Measurements from ENCODE around the gene CAPN15.

Gene CAPN15

DNA sequence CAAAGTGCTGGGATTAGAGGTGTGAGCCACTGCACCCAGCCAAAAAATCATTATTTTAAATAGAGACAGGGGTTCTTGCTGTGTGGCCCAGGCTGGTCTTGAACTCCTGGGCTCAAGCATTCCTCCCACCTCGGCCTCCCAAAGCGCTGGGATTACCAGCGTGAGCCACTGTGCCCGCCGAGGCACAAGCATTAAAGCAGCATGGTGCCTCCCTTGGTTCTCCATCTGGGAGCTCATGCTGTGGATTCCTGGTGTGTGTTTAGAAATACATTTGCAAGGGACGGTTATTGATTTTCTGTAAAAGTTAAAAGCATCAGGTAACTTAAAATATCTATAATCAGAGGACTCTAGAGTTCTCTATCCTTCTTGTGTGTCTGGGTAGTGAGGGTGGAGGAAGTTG is 14.7 kb upstream of the CAPN15 start:
- Histone ChIP-seq H3K27me3 (ENCODE audit: insufficient read depth, low read depth, severe bottlenecking) (no peaks in the 10 kb centered on the region), H3K36me3 (peaks cover 27% of the 10 kb centered on the region), H3K9me3 (ENCODE audit: severe bottlenecking) (peaks cover 2% of the 10 kb centered on the region), H3K27ac (no peak overlapping the region), H3K4me3 (ENCODE audit: low read depth, low read length) (no peak overlapping the region)
- TF ChIP-seq, protein P1, sequence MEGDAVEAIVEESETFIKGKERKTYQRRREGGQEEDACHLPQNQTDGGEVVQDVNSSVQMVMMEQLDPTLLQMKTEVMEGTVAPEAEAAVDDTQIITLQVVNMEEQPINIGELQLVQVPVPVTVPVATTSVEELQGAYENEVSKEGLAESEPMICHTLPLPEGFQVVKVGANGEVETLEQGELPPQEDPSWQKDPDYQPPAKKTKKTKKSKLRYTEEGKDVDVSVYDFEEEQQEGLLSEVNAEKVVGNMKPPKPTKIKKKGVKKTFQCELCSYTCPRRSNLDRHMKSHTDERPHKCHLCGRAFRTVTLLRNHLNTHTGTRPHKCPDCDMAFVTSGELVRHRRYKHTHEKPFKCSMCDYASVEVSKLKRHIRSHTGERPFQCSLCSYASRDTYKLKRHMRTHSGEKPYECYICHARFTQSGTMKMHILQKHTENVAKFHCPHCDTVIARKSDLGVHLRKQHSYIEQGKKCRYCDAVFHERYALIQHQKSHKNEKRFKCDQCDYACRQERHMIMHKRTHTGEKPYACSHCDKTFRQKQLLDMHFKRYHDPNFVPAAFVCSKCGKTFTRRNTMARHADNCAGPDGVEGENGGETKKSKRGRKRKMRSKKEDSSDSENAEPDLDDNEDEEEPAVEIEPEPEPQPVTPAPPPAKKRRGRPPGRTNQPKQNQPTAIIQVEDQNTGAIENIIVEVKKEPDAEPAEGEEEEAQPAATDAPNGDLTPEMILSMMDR (IDR thresholded peaks at IDR 0.05; ENCODE audit: low read depth, low read length), result no peak
- DNase-seq, result no peak

DNA sequence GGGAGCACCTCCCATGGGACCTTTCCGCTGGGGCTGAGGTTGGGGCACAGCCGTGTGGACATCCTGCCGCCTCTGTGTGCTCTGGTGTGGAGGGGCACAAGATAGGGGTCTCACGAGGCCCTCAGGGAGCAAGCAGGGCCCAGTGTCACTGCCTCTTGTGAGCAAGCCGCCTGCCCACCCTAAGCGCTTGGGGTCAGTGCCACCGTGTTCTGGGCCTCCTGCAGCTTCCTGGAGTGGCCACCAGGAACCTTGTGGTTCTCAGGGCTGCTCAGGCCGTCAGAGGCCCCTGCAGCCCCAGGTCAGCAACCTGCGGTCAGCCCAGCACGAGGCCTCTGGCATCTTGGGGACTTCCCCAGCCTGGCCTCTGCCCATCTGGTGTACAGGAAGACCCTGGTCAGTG is 13.6 kb upstream of the CAPN15 start:
- no peak for DNase-seq
- Histone ChIP-seq H3K4me3 (ENCODE audit: low read depth, low read length) (no peak overlapping the region), H3K36me3 (peaks cover 30% of the 10 kb centered on the region), H3K9me3 (ENCODE audit: severe bottlenecking) (peaks cover 2% of the 10 kb centered on the region), H3K27ac (no peak overlapping the region), H3K27me3 (ENCODE audit: insufficient read depth, low read depth, severe bottlenecking) (no peaks in the 10 kb centered on the region)
- TF ChIP-seq, protein P1 (IDR thresholded peaks at IDR 0.05; ENCODE audit: low read depth, low read length), result no peak

DNA sequence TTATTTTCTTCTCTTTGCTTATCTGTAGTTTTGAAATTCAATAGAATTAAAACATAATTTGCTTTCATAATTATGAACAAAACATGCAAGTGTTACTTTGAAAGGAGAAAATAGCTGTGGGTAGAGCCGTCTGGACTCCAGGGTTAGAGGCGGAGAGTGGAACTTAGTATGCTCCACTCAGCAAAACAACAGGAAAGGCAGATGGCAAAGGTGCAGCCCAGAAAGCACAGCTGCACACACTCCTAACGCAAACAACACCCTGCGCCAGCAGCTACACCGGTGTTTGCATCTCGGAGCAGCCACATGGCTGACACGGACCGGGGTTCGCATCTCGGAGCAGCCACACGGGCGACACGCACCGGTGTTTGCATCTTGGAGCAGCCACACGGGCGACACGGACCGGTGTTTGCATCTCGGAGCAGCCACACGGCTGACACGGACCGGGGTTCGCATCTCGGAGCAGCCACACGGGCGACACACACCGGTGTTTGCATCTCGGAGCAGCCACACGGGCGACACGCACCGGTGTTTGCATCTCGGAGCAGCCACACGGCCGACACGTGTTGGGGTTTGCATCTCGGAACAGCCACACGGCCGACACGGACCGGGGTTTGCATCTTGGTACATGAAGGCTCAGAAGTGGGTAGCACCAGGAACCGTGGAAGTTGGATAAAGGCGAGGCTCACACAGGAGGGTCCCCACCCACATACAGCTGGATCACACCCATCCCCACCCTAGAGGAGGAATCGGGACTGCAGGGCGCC is 12.2 kb upstream of the CAPN15 start:
- Histone ChIP-seq H3K9me3 (ENCODE audit: severe bottlenecking) (no peaks in the 10 kb centered on the region), H3K4me3 (ENCODE audit: low read depth, low read length) (no peak overlapping the region), H3K36me3 (peaks cover 32% of the 10 kb centered on the region), H3K27ac (no peak overlapping the region), H3K27me3 (ENCODE audit: insufficient read depth, low read depth, severe bottlenecking) (no peaks in the 10 kb centered on the region)
- TF ChIP-seq, protein P1 (IDR thresholded peaks at IDR 0.05; ENCODE audit: low read depth, low read length), result no peak
- no peak for DNase-seq

DNA sequence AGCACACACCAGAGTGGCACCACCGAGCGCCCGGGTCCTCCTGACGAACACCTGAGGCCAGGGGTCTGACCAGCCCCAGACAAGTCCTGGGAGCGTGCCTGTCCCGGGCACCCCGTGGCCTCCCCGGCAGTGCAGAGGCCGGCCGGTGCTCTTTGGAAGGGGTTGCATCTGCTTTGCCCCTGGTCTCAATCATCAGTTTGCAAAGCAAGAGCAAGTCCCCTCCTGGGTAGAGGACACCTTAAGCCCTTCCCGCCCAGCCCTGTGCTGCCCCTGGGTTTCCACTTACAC is 11.6 kb upstream of the CAPN15 start:
- Histone ChIP-seq H3K36me3 (peaks cover 36% of the 10 kb centered on the region), H3K9me3 (ENCODE audit: severe bottlenecking) (no peaks in the 10 kb centered on the region), H3K4me3 (ENCODE audit: low read depth, low read length) (no peak overlapping the region), H3K27me3 (ENCODE audit: insufficient read depth, low read depth, severe bottlenecking) (no peaks in the 10 kb centered on the region), H3K27ac (no peak overlapping the region)
- DNase-seq, result no peak
- TF ChIP-seq, protein P1 (IDR thresholded peaks at IDR 0.05; ENCODE audit: low read depth, low read length), result no peak

DNA sequence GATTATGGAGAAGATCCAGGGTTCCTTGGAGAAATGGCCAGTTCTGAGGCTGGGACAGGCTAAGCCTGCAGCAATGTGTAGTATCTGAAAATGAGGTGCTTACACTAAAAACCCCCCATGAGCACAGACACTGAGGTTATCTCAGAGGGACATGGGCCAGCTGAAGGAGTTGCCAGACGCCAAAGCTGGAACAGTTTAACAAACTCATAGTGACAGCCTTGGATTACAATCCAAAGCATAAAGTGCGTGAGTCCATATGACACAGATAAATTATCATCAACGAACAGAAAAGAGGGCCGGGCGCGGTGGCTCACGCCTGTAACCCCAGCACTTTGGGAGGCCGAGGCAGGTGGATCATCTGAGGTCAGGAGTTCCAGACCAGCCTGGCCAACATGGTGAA is 11.2 kb upstream of the CAPN15 start:
- TF ChIP-seq, protein P1 (IDR thresholded peaks at IDR 0.05; ENCODE audit: low read depth, low read length), result no peak
- DNase-seq, result no peak
- H3K4me3 ChIP-seq (ENCODE audit: low read depth, low read length), result no peak overlapping the region
- H3K27me3 ChIP-seq (ENCODE audit: insufficient read depth, low read depth, severe bottlenecking), result no peaks in the 10 kb centered on the region
- no peaks in the 10 kb centered on the region for H3K9me3 ChIP-seq (ENCODE audit: severe bottlenecking)
- H3K36me3 ChIP-seq, result peaks cover 39% of the 10 kb centered on the region
- no peak overlapping the region for H3K27ac ChIP-seq

DNA sequence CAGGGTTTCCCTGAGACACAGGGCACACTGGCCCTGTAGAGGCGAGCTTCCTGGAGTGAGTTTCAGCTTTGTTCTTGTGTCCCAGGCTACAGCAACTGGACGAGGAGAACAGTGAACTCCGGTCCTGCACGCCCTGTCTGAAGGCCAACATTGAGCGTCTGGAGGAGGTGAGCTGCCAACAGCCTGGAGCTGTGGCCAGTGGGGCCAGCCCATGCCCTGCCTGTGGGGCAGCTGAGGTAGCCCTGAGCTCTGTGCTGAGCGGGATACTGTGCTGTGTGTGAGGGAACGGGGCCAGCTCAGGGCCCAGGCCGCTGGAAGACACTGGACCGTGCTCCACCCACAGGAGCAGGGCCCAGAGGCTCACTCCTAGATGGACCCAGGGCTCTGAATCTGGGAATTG is 8.7 kb upstream of the CAPN15 start:
- peaks cover 40% of the 10 kb centered on the region for H3K36me3 ChIP-seq
- TF ChIP-seq, protein P1 (IDR thresholded peaks at IDR 0.05; ENCODE audit: low read depth, low read length), result no peak

More for the DNA sequence above, 8.7 kb upstream of the CAPN15 start:
- DNase-seq, result no peak
- Histone ChIP-seq H3K4me3 (ENCODE audit: low read depth, low read length) (no peak overlapping the region), H3K27me3 (ENCODE audit: insufficient read depth, low read depth, severe bottlenecking) (no peaks in the 10 kb centered on the region), H3K27ac (no peak overlapping the region), H3K9me3 (ENCODE audit: severe bottlenecking) (no peaks in the 10 kb centered on the region)

Data from WERI-Rb-1 (cell line).